ENCODE measurements around the gene HGFAC.

Gene HGFAC

GRCh38 chr4:3441501-3442459 lies at the start of gene HGFAC:
Gene HGFAC (plus strand): TSS chr4:3441968. CDS start chr4:3442002, 34 bp downstream.
- DNase-seq (ENCODE audit: low spot score), result no peak

GRCh38 chr4:3392321-3392720 lies 49.4 kb upstream of the HGFAC start:
- no peak for DNase-seq (ENCODE audit: low spot score)

GRCh38 chr4:3393171-3393570 lies 48.6 kb upstream of the HGFAC start:
- DNase-seq (ENCODE audit: low spot score), result no peak

GRCh38 chr4:3396600-3396999 lies 45.2 kb upstream of the HGFAC start:
- no peak for DNase-seq (ENCODE audit: low spot score)

- DNase-seq (ENCODE audit: low spot score), result no peak
These were observed 44.6 kb upstream of the HGFAC start for GRCh38 chr4:3397128-3397527.

GRCh38 chr4:3399277-3400194 lies 42.2 kb upstream of the HGFAC start:
- no peak for DNase-seq (ENCODE audit: low spot score)

- DNase-seq (ENCODE audit: low spot score), result no peak
These were observed 40.2 kb upstream of the HGFAC start for GRCh38 chr4:3401436-3402171.

- DNase-seq (ENCODE audit: low spot score), result no peak
These were observed 39.0 kb upstream of the HGFAC start for GRCh38 chr4:3402491-3403347.

- no peak for DNase-seq (ENCODE audit: low spot score)
These were observed 38.3 kb upstream of the HGFAC start for GRCh38 chr4:3403348-3403906.

- no peak for DNase-seq (ENCODE audit: low spot score)
These were observed 37.2 kb upstream of the HGFAC start for GRCh38 chr4:3404546-3404945.

- no peak for DNase-seq (ENCODE audit: low spot score)
These were observed 36.6 kb upstream of the HGFAC start for GRCh38 chr4:3405176-3405575.

GRCh38 chr4:3406021-3406420 lies 35.7 kb upstream of the HGFAC start:
- DNase-seq (ENCODE audit: low spot score), result no peak

GRCh38 chr4:3406431-3406830 lies 35.3 kb upstream of the HGFAC start:
- DNase-seq (ENCODE audit: low spot score), result no peak

GRCh38 chr4:3407171-3407771 lies 34.5 kb upstream of the HGFAC start:
- DNase-seq (ENCODE audit: low spot score), result no peak

GRCh38 chr4:3407930-3408792 lies 33.6 kb upstream of the HGFAC start:
- no peak for DNase-seq (ENCODE audit: low spot score)

GRCh38 chr4:3408793-3409330 lies 32.9 kb upstream of the HGFAC start:
- DNase-seq (ENCODE audit: low spot score), result no peak

- no peak for DNase-seq (ENCODE audit: low spot score)
These were observed 32.1 kb upstream of the HGFAC start for GRCh38 chr4:3409571-3410091.

GRCh38 chr4:3410401-3411135 lies 31.2 kb upstream of the HGFAC start:
- DNase-seq (ENCODE audit: low spot score), result no peak
